Effector memory CD4-positive, alpha-beta T cell (primary cell): ENCODE measurements around the gene GRM8.
A peak's percentile ranks its signal among the peaks of the same experiment; 100 is the strongest.

ENCODE experiments used
- DNase-seq, 3 donors: peaks; one replicate each; pipeline ENCODE4 v3.0.0-alpha.2; 2020
- H3K27ac ChIP-seq: 2 replicates; pipeline ENCODE4 v1.7.0; 2013; ENCODE audit warnings: mild to moderate bottlenecking, low read length, moderate library complexity; ENCODE audit not compliant: insufficient read depth, poor library complexity, severe bottlenecking
- H3K27me3 ChIP-seq: replicated peaks from 2 replicates; pipeline ENCODE4 v1.7.0; 2013; ENCODE audit warnings: mild to moderate bottlenecking, low read length; ENCODE audit not compliant: insufficient read depth, control insufficient read depth, poor library complexity, severe bottlenecking
- H3K36me3 ChIP-seq: 2 replicates; pipeline ENCODE4 v1.7.0; 2013; ENCODE audit warnings: mild to moderate bottlenecking, low read length, moderate library complexity; ENCODE audit not compliant: control insufficient read depth, insufficient read depth
- H3K4me1 ChIP-seq: 2 replicates; pipeline ENCODE4 v1.7.0; 2013; ENCODE audit warnings: low read length, mild to moderate bottlenecking; ENCODE audit not compliant: control insufficient read depth, insufficient read depth, poor library complexity, severe bottlenecking
- H3K4me3 ChIP-seq: 2 replicates; pipeline ENCODE4 v1.7.0; 2013; ENCODE audit warnings: low read length, low read depth, mild to moderate bottlenecking; ENCODE audit not compliant: insufficient read depth, poor library complexity, severe bottlenecking
- H3K9me3 ChIP-seq: 2 replicates; pipeline ENCODE4 v1.7.0; 2013; ENCODE audit warnings: mild to moderate bottlenecking, low read length, moderate library complexity; ENCODE audit not compliant: control insufficient read depth

The GRM8 gene

DNA sequence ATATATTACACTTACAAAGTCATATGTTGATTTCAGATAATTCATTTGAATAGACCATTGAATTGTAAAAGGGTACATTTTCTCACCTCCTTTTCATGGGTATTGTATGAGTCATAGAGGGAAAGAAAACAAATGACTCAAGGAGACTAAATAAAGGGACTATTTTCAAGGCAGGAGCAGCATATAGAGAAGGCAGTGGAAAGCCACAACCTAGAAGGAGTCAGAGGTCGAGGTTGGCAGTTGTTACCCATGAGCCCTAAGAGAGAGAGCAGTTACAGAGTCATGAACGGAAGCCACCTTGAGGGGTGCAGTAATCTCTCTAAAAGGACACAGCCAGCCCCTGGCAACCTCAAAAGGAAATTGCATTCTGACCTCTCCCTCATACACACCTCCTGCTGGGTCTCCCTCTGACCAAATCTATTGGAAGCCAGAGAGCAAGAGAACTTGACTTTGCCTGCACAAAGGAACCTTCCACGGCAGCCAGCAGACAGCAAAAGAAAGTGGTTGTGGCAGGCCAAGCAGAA, 137.9 kb downstream of the GRM8 start:
- H3K9me3 ChIP-seq: no peaks in the 10 kb centered on the region
- no peaks in the 10 kb centered on the region for H3K36me3 ChIP-seq
- H3K27me3 ChIP-seq: no peaks in the 10 kb centered on the region
- no peak for DNase-seq
- H3K27ac ChIP-seq: no peak overlapping the region
- no peak overlapping the region for H3K4me3 ChIP-seq
- no peaks in the 10 kb centered on the region for H3K4me1 ChIP-seq

DNA sequence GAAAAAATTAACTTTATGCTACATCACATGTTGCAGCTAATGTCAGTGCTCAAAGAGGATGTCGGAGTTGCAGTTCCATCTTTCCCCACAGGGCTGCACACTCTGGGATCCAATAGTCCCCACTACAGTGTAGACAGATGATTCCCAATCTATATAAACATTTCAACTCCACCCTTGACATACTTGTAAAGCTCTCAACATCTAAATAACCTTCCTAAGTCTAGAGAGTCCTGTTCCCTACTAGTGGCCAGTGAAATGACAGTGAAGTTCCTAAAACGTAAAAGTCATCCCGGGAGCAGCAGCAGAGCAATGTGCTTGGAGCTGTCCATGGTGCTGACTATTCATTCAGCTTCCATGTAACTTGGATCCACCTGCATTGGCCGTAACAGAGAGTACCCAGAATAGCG, 145.1 kb downstream of the GRM8 start:
- no peak overlapping the region for H3K4me3 ChIP-seq
- H3K9me3 ChIP-seq: no peaks in the 10 kb centered on the region
- peak in 1 of 3 donors; percentile 1 for DNase-seq
- no peaks in the 10 kb centered on the region for H3K27me3 ChIP-seq
- no peak overlapping the region for H3K27ac ChIP-seq
- H3K4me1 ChIP-seq: no peaks in the 10 kb centered on the region
- no peaks in the 10 kb centered on the region for H3K36me3 ChIP-seq

DNA sequence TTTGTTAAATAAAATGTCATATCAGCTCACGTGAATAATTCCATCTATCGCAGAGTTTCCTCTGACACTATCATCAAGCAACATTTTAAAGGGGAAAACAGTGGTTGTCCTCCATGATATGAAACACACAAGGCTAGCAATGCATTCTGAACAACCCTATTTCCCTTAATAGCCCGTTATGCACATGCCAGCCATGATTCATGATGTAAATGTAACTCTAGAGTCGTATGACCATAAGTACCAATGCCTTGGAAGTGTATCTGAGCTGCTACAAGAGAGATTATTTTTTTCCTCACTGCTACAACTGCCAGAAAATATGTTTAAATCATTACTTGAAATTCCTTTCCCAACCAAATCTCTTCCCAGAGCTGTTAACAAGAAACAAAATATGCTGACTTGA, 159.4 kb downstream of the GRM8 start:
- Histone ChIP-seq H3K4me1 (no peaks in the 10 kb centered on the region), H3K9me3 (no peaks in the 10 kb centered on the region), H3K27me3 (no peaks in the 10 kb centered on the region), H3K27ac (no peak overlapping the region), H3K36me3 (no peaks in the 10 kb centered on the region), H3K4me3 (no peak overlapping the region)
- DNase-seq: no peak

DNA sequence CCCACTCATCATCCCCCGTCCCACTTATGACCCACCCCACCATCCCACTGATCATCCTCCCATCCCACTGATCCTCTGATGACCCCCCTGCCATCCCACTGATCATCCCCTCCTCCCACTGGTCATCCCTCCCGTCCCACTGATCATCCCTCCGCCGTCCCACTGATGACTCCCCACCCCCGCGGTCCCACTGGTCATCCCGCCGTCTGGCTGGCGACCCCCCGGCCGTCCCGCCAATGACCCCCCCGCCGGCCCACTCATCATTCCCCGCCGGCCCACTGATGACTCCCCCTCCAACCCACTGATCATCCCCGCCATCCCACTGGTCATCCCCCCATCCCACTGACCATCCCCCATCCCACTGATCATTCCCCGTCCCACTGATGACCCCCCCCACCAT, 161.1 kb downstream of the GRM8 start:
- H3K27me3 ChIP-seq: no peaks in the 10 kb centered on the region
- no peak overlapping the region for H3K4me3 ChIP-seq
- no peaks in the 10 kb centered on the region for H3K36me3 ChIP-seq
- DNase-seq: no peak
- no peak overlapping the region for H3K27ac ChIP-seq
- H3K9me3 ChIP-seq: no peaks in the 10 kb centered on the region
- no peaks in the 10 kb centered on the region for H3K4me1 ChIP-seq

DNA sequence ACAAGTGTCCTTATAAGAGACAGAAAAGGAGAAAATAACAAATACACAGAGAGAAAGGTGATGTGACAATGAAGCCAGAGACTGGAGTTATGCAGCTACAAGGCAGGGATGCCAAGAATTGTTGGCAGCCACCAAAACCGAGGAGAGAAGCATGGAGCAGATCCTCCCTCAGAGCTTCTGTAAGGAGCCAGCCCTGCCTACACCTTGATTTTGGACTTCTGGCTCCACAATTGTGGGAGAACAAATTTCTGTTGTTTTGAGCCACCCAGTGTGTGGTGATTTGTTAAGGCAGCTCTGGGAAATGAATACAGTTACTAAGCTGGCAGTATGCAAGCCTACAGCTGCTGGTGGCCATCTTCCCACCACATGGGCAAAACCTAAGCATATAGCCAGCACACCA, 163.6 kb downstream of the GRM8 start:
- Histone ChIP-seq H3K27ac (no peak overlapping the region), H3K9me3 (no peaks in the 10 kb centered on the region), H3K4me1 (no peaks in the 10 kb centered on the region), H3K27me3 (no peaks in the 10 kb centered on the region), H3K4me3 (no peak overlapping the region), H3K36me3 (no peaks in the 10 kb centered on the region)
- no peak for DNase-seq

DNA sequence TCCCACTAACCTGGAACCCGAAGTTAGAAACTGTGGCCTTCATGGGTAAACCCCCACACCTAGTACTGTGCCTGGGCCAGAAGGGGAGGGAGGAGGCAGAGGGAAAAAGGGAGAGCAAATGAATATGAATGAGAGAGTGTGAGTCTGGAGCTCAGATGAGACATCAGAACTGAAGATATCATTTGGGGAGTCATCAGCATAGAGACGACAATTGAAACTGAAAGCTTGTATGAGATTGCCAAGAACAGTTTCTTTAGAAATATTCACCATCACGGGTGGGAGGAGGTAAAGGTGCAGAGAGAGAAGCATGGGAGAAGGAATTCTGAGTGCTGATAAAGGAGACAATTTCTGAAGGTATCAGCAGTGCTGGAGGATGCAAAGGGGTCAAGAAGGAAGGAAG, 171.2 kb downstream of the GRM8 start:
- no peaks in the 10 kb centered on the region for H3K27me3 ChIP-seq
- H3K36me3 ChIP-seq: no peaks in the 10 kb centered on the region
- no peak overlapping the region for H3K4me3 ChIP-seq
- no peak for DNase-seq
- H3K4me1 ChIP-seq: no peaks in the 10 kb centered on the region
- no peak overlapping the region for H3K27ac ChIP-seq
- no peaks in the 10 kb centered on the region for H3K9me3 ChIP-seq

DNA sequence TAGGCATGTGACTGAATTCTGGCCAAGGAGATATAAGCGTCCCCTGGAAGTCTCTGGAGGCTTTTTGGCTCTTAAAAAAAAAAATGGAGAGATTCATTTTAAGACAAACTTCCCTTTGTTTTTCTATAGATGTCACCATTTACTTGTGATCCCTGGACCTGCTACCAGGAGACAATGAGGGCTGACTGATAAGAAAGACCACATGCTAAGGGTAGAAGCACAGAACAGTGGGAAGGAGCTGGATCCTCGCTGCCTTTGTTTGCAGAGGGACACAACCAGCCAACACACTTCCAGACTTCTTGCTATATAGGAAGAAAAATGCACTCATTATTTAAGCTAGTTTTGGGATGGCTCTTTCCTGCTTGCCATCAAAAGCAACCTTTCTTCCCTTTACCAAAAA, 172.2 kb downstream of the GRM8 start:
- no peak for DNase-seq
- no peaks in the 10 kb centered on the region for H3K4me1 ChIP-seq
- no peaks in the 10 kb centered on the region for H3K27me3 ChIP-seq
- H3K4me3 ChIP-seq: no peak overlapping the region
- no peaks in the 10 kb centered on the region for H3K9me3 ChIP-seq
- no peaks in the 10 kb centered on the region for H3K36me3 ChIP-seq
- H3K27ac ChIP-seq: no peak overlapping the region

DNA sequence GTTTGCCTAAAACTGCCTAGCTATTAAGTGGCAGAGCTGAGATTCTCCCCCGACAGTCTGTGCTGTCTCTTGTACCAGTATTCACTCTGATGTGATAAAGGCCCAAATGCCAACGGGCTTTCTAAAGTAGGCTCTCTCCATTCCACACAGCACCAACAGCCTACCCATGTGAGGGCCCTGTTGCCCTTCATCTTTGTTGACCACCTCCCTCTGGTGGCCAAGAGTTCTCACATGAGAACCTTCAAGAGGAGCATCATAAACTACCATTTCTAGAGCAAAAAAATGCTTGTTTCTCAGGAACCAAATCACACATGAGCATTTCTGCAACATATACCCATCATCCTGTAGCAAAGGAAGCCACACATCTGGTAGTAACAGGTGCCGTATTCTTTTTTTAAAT, 185.8 kb downstream of the GRM8 start:
- H3K4me3 ChIP-seq: no peak overlapping the region
- no peak for DNase-seq
- H3K36me3 ChIP-seq: no peaks in the 10 kb centered on the region
- H3K9me3 ChIP-seq: no peaks in the 10 kb centered on the region
- H3K27ac ChIP-seq: no peak overlapping the region
- H3K4me1 ChIP-seq: no peaks in the 10 kb centered on the region
- H3K27me3 ChIP-seq: no peaks in the 10 kb centered on the region

DNA sequence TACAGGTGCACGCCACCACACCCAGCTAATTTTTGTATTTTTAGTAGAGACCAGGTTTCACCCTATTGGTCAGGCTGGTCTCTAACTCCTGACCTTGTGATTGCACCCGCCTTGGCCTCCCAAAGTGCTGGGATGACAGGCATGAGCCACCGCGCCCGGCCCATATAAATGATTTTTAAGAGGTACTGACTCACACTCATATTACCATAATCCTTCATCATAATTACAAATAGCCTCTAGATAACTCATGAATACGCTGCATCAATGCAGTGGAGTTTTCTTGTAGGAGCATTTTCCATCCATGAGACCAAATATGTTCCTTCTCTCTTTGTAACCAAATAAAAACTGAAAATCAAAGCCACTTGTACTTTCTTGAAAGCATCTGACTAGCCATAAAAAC, 193.3 kb downstream of the GRM8 start:
- H3K4me1 ChIP-seq: no peaks in the 10 kb centered on the region
- no peak overlapping the region for H3K27ac ChIP-seq
- no peaks in the 10 kb centered on the region for H3K27me3 ChIP-seq
- no peak for DNase-seq
- no peak overlapping the region for H3K4me3 ChIP-seq
- H3K9me3 ChIP-seq: no peaks in the 10 kb centered on the region
- no peaks in the 10 kb centered on the region for H3K36me3 ChIP-seq

DNA sequence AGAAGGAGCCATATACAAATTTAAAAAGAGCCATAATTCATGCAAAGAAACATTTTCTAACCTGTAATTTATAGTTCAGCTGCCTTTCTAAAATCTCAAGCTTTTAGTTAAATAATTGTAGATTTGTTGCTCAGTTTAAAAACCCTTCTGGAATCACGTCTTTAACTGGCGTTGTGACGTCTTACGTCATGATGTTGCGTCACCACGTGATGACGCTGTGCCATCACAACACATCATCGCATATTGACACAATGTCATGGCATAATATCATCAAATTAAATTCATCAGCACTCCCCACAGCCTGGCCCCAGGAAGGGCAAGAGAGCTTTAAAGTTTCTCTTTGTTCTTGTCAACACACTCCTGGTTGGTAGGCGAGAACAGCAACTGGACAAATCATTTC, 194.8 kb downstream of the GRM8 start:
- Histone ChIP-seq H3K36me3 (no peaks in the 10 kb centered on the region), H3K4me3 (no peak overlapping the region), H3K9me3 (no peaks in the 10 kb centered on the region), H3K27me3 (no peaks in the 10 kb centered on the region), H3K27ac (no peak overlapping the region), H3K4me1 (no peaks in the 10 kb centered on the region)
- no peak for DNase-seq

DNA sequence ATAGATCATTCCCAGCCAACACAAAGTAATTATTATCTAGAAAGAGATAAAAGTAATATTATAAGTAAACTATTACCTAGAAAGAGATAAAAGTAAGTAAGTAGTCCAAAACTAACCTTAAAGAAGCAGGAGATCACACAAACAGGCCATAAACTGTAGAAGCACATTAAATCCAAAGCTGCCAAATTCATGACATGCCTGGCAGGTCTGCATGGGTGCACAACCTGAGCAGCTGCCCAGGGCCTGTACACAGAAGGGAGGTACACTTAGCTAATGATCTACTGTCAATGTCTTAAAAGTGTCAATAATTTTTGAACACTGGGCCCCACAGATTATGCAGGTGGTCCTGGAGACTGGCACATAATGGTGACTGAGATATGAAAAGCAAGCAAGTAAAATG, 196.5 kb downstream of the GRM8 start:
- Histone ChIP-seq H3K9me3 (no peaks in the 10 kb centered on the region), H3K36me3 (no peaks in the 10 kb centered on the region), H3K4me1 (no peaks in the 10 kb centered on the region), H3K27me3 (no peaks in the 10 kb centered on the region), H3K27ac (no peak overlapping the region), H3K4me3 (no peak overlapping the region)
- DNase-seq: no peak
